Stimulated activated CD4-positive, alpha-beta T cell treated with anti-CD3 and anti-CD28 coated beads, Interleukin-2, amount 100 ng/mL, for 4 hours (primary cell): ENCODE data around the gene LDHD.
"Not testable (repeated sequence)": the region's sequence is repeated elsewhere in the genome, so short reads cannot be mapped to it uniquely, and the experiment has no call there.

ENCODE experiments used
- DNase-seq: peaks from one replicate; pipeline ENCODE4 v3.0.0-alpha.2; 2020; ENCODE audit warnings: low read depth

LDHD gene

DNA sequence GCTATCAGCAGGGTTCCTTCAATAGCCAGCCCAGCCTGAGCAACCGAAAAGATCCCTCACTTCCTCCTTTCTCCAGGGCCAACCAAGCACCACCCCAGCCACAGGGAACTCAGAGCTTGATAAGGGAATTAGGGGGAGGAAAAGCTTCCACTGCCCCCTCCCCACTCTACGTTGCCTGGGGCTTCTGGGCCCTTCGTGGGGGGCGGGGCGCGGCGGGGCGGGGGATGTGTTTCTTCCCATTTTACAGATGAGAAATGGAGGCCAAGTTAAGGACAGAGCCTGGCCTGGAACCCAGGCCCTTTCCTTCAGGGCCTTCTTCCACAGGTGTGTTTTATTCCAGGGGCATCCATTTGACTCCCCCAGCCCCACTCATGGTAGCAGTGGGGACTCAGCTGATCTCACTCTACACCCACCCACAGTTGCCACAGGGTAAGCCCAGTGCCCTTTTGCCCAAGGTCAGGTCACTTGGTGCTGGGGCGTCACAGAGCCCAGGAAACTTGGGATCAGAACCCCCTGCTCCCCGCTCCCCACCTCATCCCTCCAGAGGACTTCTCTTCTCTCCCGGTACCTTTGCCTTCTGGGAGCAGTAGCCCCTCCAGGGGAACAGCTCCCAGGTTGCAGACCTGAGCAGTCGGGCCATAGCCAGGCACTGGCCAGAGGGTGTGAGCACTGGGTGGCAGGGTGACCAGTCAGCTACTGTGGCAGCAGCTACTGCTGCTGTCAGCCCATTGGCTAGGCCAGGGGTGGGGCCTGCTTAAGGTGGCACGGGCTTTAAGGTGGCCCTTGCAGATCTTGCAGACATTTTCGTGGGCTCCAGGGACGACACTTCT, at the start of gene LDHD:
Gene LDHD, minus strand, starts transcription at position 700 of the 830 bp plus-strand sequence. Its CDS starts 60 bp downstream, at position 640.
- no peak for DNase-seq

- DNase-seq: no peak
Observed at GRCh38 chr16:75160386-75160785, 43.8 kb upstream of the LDHD start.

DNA sequence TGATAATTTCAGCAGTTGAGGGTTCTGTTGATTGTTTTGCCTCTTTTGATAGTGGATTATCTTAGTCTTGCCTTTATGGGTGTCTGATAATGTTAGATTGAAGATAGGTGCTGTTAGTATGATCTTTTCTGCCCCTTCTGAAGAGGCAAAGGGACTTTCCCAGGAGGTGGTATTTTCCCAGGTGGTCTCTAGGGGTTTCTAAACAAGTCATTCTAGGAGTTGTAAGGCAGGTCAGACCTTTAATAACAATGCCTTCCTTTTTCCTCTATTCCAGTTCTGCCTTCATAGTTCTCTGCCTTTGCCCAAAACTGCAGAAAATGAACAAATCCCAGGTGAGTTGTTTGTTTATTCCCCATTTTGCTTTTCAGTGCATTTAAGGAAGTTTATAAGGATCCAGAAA, 36.1 kb upstream of the LDHD start:
- no peak for DNase-seq

GRCh38 chr16:75151798-75152197, 35.2 kb upstream of the LDHD start:
- DNase-seq: no peak

DNA sequence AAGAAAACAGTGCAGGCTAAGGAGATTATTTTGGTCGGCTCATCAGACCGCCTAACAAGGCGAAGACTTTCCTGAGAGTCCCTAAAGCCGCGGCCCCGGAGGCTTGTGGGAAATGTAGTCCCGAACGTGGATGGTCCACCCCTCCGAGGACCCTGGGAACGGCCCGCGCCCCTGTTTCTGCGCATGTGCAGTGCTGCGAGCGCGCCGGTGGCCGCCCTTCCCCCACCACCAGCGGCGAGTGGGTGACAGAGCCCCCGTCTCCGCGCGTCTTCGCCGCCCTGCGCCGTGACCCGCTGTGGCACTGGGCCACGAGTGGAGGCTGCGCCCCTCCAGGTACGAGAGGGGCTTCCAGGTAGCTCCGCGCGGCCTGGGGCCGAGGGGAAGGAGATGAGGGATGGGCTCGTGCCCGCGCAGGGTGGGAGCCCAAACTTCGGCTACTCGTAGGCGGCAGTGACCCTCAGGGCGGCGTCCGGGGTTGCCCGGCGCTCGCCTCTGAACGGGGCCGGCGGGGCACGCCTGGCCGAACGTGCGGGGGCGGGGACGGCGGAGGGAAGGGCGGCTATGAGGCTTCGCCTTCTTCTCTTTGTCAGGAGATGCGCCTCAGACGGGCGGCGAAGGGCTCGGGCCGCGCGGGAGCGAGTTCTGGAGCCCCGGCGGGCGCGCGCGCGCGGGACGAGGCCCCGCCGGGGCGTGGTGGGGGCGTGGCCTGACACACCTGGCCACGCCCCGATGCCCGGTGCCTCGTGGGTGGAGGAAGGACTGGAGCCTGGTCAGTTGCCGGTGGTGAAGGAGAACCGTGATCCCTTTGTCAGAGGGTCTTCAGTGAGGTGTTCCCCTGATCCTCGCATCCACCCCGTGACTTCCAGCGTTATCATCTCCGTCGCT, 32.0 kb upstream of the LDHD start, which contains the start of gene ZFP1:
Gene ZFP1, plus strand, starts transcription at position 214 of the 885 bp plus-strand sequence. CDS start 4,428 bp downstream, outside the sequence.
- DNase-seq: peak; percentile 92

DNA sequence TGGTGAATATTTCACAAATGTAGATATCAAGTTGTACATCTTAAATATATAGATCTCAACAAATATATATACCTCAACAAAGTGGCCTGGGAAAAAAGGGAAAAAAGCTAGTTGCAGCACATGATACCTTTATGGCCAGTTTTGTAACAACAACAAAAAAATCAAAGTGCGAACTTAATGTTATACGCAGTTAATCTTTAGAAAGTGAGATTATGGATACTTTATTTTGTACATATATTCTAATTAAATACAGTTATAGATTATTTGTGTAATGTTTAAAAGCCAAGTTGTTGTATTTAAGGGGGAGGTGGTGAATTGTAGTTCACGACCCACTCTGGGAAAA, 31.4 kb upstream of the LDHD start:
- DNase-seq: no peak

DNA sequence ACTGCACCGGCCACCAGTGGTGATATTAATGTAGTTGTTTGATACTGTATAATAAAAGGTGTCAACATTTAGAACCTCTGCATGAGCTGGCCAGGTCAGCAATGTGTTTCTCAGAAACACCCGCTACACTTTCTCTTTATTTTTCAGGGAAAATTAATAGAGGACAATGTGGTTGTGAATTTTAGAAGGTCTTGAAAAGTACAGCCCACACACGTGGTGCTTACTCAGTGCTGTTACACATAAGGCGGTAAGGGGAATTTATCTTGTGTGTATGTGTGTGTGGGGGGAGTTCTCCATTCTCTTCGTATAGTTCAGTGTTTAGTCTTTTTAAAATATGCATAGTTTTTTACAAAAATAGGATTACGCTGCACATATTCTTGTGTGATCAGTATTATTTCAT, 27.4 kb upstream of the LDHD start:
- no peak for DNase-seq

- no peak for DNase-seq
Observed at GRCh38 chr16:75139498-75139897, 22.9 kb upstream of the LDHD start.

GRCh38 chr16:75138636-75139035, 22.1 kb upstream of the LDHD start:
- DNase-seq: no peak

DNA sequence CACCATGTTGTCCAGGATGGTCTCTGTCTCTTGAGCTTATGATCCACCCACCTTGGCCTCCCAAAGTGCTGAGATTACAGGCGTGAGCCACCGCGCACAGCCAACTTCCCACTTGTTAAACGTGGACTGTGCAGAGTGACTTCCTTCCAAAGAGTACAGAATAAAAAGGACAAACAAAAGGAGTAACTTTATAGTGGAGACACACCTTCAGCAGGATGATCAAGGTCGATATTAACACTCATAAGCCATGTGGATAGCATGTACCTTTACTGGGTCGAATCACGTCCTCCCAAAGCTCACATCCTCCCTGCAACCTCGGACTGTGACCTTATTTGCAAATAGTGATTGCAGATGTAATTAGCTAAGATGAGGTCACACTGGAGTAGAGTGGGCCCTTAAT, 21.7 kb upstream of the LDHD start:
- DNase-seq: no peak

- DNase-seq: no peak
Observed at GRCh38 chr16:75131081-75131480, 14.5 kb upstream of the LDHD start.

DNA sequence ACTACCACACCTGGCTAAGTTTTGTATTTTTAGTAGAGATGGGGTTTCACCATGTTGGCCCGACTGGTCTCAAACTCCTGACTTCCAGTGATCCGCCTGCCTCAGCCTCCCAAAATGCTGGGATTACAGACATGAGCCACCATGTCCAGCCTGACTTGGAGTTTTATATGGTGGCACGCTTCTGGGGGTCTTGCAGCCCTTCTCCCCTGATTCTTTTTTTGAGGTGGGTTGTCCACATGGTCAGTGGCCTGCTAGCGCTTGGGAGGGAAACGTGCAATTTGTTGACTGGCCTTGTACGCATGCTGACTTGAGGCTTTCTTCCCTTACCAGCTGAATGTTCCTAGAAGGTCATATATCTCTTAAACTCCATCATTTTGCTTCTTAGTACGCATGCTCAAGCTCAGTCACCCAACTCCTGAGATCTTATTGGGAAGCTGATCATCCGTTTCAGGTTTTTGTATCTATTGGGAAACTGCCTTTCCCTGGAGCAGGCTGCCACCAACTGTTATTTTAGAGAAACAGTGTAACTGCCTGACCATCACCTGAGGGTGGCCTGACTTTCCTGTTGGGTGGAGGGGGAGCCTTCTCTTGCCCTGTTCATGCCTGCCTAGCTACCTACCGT, 13.7 kb upstream of the LDHD start:
- DNase-seq: no peak

GRCh38 chr16:75129421-75130149, 13.0 kb upstream of the LDHD start:
- not testable (repeated sequence) for DNase-seq

- no peak for DNase-seq
Observed at GRCh38 chr16:75127713-75128415, 11.3 kb upstream of the LDHD start.

- no peak for DNase-seq
Observed at GRCh38 chr16:75122609-75123008, 6.0 kb upstream of the LDHD start.

GRCh38 chr16:75121949-75122568, 5.5 kb upstream of the LDHD start:
- DNase-seq: no peak

DNA sequence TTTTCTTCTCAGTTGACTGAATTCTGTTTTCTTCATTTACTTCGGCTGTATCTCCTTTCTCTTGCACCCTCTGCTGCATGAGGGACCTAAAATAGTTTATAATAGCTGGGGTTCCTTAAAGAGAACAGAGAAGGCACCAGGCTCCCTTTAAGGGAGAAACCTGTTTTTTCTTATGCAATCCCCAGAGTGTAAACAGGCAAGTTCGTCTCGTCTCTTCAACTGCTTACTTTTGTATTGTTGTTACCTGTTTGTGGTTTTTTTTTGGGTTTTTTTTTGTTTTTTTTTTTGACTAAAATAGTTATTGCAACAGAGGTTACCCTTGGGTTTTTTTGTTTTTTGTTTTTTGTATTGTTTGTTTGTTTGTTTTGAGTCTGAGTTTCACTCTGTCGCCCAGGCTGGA, 3.7 kb upstream of the LDHD start:
- no peak for DNase-seq

- no peak for DNase-seq
Observed at GRCh38 chr16:75118943-75119539, 2.5 kb upstream of the LDHD start.

GRCh38 chr16:75116911-75117245, 298 bp upstream of the LDHD start:
- DNase-seq: no peak
